ENCODE data around the gene PRDX3.
A peak's percentile ranks its signal among the peaks of the same experiment; 100 is the strongest.

The PRDX3 gene

GRCh38 chr10:119129721-119130120 lies 48.9 kb downstream of the PRDX3 start:
- no peak for DNase-seq (ENCODE audit: low spot score)

GRCh38 chr10:119125942-119126341 lies 52.7 kb downstream of the PRDX3 start:
- no peak for DNase-seq (ENCODE audit: low spot score)

GRCh38 chr10:119120875-119121274 lies 57.7 kb downstream of the PRDX3 start:
- no peak for DNase-seq (ENCODE audit: low spot score)

- DNase-seq (ENCODE audit: low spot score): peak; percentile 27
Observed at GRCh38 chr10:119120413-119120867, 58.2 kb downstream of the PRDX3 start.

- no peak for DNase-seq (ENCODE audit: low spot score)
Observed at GRCh38 chr10:119119400-119119799, 59.2 kb downstream of the PRDX3 start.

- DNase-seq (ENCODE audit: low spot score): no peak
Observed at GRCh38 chr10:119118231-119118630, 60.4 kb downstream of the PRDX3 start.

All from AG08396 (cell line).